ENCODE data around the gene SASH3.
A peak's percentile ranks its signal among the peaks of the same experiment; 100 is the strongest.

The SASH3 gene

GRCh38 chrX:129755779-129756650, 23.7 kb upstream of the SASH3 start:
- no peaks in the 10 kb centered on the region for H3K9me3 ChIP-seq
- H4K20me1 ChIP-seq = no peaks in the 10 kb centered on the region; the same call in 1 of the 2 replicates
- peak overlapping the region; percentile 73 for H3K4me2 ChIP-seq
- no peak for TF ChIP-seq Cebpa-rat (IDR thresholded peaks at IDR 0.05)
- peak overlapping the region; percentile 27; the same call in 1 of the 2 replicates for H3K4me3 ChIP-seq
- no peaks in the 10 kb centered on the region for H3K36me3 ChIP-seq
- H3K4me1 ChIP-seq = peaks cover 72% of the 10 kb centered on the region
- H3K27me3 ChIP-seq = peaks cover 79% of the 10 kb centered on the region
- peak overlapping the region; percentile 60; the same call in 1 of the 2 replicates for H3K9ac ChIP-seq
- H3K27ac ChIP-seq = peak overlapping the region; percentile 79

- Histone ChIP-seq H4K20me1 (no peaks in the 10 kb centered on the region; the same call in 1 of the 2 replicates), H3K27me3 (peaks cover 79% of the 10 kb centered on the region), H3K4me3 (no peak overlapping the region), H3K9ac (peak overlapping the region; percentile 39; the same call in 1 of the 2 replicates), H3K27ac (peak overlapping the region; percentile 75), H3K9me3 (no peaks in the 10 kb centered on the region), H3K4me2 (peak overlapping the region; percentile 73), H3K4me1 (peaks cover 81% of the 10 kb centered on the region), H3K36me3 (no peaks in the 10 kb centered on the region)
- TF ChIP-seq Cebpa-rat (IDR thresholded peaks at IDR 0.05) = no peak
These were observed 20.1 kb upstream of the SASH3 start for GRCh38 chrX:129759576-129760061.

GRCh38 chrX:129760155-129760554, 19.6 kb upstream of the SASH3 start:
- 0 out of 2 replicates have a peak overlapping the region, but pooled peaks have one; percentile 39 for H3K9ac ChIP-seq
- H3K36me3 ChIP-seq = no peaks in the 10 kb centered on the region
- H3K9me3 ChIP-seq = no peaks in the 10 kb centered on the region
- no peaks in the 10 kb centered on the region; the same call in 1 of the 2 replicates for H4K20me1 ChIP-seq
- TF ChIP-seq Cebpa-rat (IDR thresholded peaks at IDR 0.05) = no peak
- H3K27me3 ChIP-seq = peaks cover 79% of the 10 kb centered on the region
- H3K4me3 ChIP-seq = no peak overlapping the region
- peaks cover 81% of the 10 kb centered on the region for H3K4me1 ChIP-seq
- H3K4me2 ChIP-seq = peak overlapping the region; percentile 73
- H3K27ac ChIP-seq = peak overlapping the region; percentile 75

GRCh38 chrX:129760981-129761380, 18.8 kb upstream of the SASH3 start:
- TF ChIP-seq Cebpa-rat (IDR thresholded peaks at IDR 0.05) = no peak
- Histone ChIP-seq H3K27me3 (peaks cover 78% of the 10 kb centered on the region), H3K4me2 (peak overlapping the region; percentile 73; the same call in 1 of the 2 replicates), H3K9me3 (no peaks in the 10 kb centered on the region), H3K4me1 (peaks cover 77% of the 10 kb centered on the region), H3K9ac (no peak overlapping the region), H4K20me1 (no peaks in the 10 kb centered on the region; the same call in 1 of the 2 replicates), H3K27ac (peak overlapping the region; percentile 75; the same call in 1 of the 2 replicates), H3K36me3 (no peaks in the 10 kb centered on the region), H3K4me3 (no peak overlapping the region)

- no peaks in the 10 kb centered on the region for H3K36me3 ChIP-seq
- H3K27ac ChIP-seq = no peak overlapping the region
- H3K4me3 ChIP-seq = no peak overlapping the region
- H3K4me1 ChIP-seq = peaks cover 74% of the 10 kb centered on the region
- H3K9ac ChIP-seq = no peak overlapping the region
- TF ChIP-seq Cebpa-rat (IDR thresholded peaks at IDR 0.05) = no peak
- H3K27me3 ChIP-seq = peaks cover 72% of the 10 kb centered on the region
- no peaks in the 10 kb centered on the region; the same call in 1 of the 2 replicates for H4K20me1 ChIP-seq
- H3K4me2 ChIP-seq = no peak overlapping the region
- no peaks in the 10 kb centered on the region for H3K9me3 ChIP-seq
These were observed 18.2 kb upstream of the SASH3 start for GRCh38 chrX:129761596-129761995.

GRCh38 chrX:129762448-129762847, 17.3 kb upstream of the SASH3 start:
- H3K27ac ChIP-seq = no peak overlapping the region
- no peak overlapping the region for H3K4me3 ChIP-seq
- no peak for TF ChIP-seq Cebpa-rat (IDR thresholded peaks at IDR 0.05)
- H3K4me1 ChIP-seq = peaks cover 74% of the 10 kb centered on the region
- H3K36me3 ChIP-seq = no peaks in the 10 kb centered on the region
- no peak overlapping the region for H3K9ac ChIP-seq
- no peaks in the 10 kb centered on the region for H4K20me1 ChIP-seq
- H3K27me3 ChIP-seq = peaks cover 66% of the 10 kb centered on the region
- no peak overlapping the region for H3K4me2 ChIP-seq
- no peaks in the 10 kb centered on the region for H3K9me3 ChIP-seq

- no peak for TF ChIP-seq Cebpa-rat (IDR thresholded peaks at IDR 0.05)
- Histone ChIP-seq H4K20me1 (no peaks in the 10 kb centered on the region), H3K4me2 (no peak overlapping the region), H3K27me3 (peaks cover 65% of the 10 kb centered on the region), H3K36me3 (no peaks in the 10 kb centered on the region), H3K27ac (no peak overlapping the region), H3K4me1 (peaks cover 74% of the 10 kb centered on the region), H3K4me3 (no peak overlapping the region), H3K9me3 (no peaks in the 10 kb centered on the region), H3K9ac (no peak overlapping the region)
These were observed 16.1 kb upstream of the SASH3 start for GRCh38 chrX:129763666-129764065.

- H3K4me2 ChIP-seq = peak overlapping the region; percentile 70
These were observed 11.6 kb upstream of the SASH3 start for GRCh38 chrX:129768186-129768585.

GRCh38 chrX:129768586-129769466, 10.9 kb upstream of the SASH3 start:
- H3K9ac ChIP-seq = peak overlapping the region; percentile 45; the same call in 1 of the 2 replicates
- H4K20me1 ChIP-seq = no peaks in the 10 kb centered on the region
- no peaks in the 10 kb centered on the region for H3K9me3 ChIP-seq
- H3K4me3 ChIP-seq = no peak overlapping the region
- peaks cover 93% of the 10 kb centered on the region for H3K4me1 ChIP-seq
- no peak for TF ChIP-seq Cebpa-rat (IDR thresholded peaks at IDR 0.05)
- H3K4me2 ChIP-seq = peak overlapping the region; percentile 70
- peaks cover 80% of the 10 kb centered on the region for H3K27me3 ChIP-seq
- no peaks in the 10 kb centered on the region for H3K36me3 ChIP-seq
- H3K27ac ChIP-seq = peak overlapping the region; percentile 86

More at GRCh38 chrX:129768186-129768585, 11.6 kb upstream of the SASH3 start:
- Histone ChIP-seq H3K4me1 (peaks cover 93% of the 10 kb centered on the region), H3K9ac (no peak overlapping the region), H3K27me3 (peaks cover 79% of the 10 kb centered on the region), H3K36me3 (no peaks in the 10 kb centered on the region), H4K20me1 (no peaks in the 10 kb centered on the region), H3K27ac (peak overlapping the region; percentile 86), H3K9me3 (no peaks in the 10 kb centered on the region), H3K4me3 (no peak overlapping the region)
- TF ChIP-seq Cebpa-rat (IDR thresholded peaks at IDR 0.05) = no peak
